GM12865 (cell line): ENCODE data around the gene LANCL1.
"Not testable (repeated sequence)": the region's sequence is repeated elsewhere in the genome, so short reads cannot be mapped to it uniquely, and the experiment has no call there.

Experiments used
- DNase-seq: peaks from one replicate; pipeline ENCODE4 v3.0.0; 2010; ENCODE audit warnings: low read depth
- H3K4me3 ChIP-seq: 2 replicates; pipeline ENCODE4 v1.5.1; 2011; ENCODE audit warnings: mild to moderate bottlenecking, low read depth, low read length, control low read depth
- TF ChIP-seq, protein P1 (sequence below): IDR thresholded peaks from 2 replicates; pipeline ENCODE4 v1.5.1; 2011; ENCODE audit warnings: low read length, control low read depth, low read depth, inconsistent platforms; ENCODE audit not compliant: insufficient read depth; ENCODE audit errors: missing control alignments

Gene LANCL1

DNA sequence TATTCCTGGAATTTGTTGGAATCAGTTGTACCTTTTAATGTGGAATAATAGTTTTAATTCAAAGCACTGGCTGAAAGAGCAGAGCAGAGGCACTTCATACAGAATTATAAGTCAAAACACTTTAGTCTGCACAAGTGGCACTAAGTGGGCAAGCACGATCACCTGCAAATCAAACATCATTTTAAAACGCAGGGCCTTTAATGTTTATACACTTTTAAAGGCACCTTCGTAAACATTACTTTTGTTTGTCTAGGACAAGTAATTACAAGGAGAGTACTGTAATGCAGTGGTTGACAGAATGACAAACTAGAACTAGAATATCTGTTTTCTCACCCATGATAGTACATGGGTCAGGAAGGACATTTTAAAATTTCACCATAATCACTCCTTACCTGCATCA, 36.4 kb downstream of the LANCL1 start:
- H3K4me3 ChIP-seq: no peak overlapping the region
- no peak for DNase-seq
- TF ChIP-seq, protein P1, sequence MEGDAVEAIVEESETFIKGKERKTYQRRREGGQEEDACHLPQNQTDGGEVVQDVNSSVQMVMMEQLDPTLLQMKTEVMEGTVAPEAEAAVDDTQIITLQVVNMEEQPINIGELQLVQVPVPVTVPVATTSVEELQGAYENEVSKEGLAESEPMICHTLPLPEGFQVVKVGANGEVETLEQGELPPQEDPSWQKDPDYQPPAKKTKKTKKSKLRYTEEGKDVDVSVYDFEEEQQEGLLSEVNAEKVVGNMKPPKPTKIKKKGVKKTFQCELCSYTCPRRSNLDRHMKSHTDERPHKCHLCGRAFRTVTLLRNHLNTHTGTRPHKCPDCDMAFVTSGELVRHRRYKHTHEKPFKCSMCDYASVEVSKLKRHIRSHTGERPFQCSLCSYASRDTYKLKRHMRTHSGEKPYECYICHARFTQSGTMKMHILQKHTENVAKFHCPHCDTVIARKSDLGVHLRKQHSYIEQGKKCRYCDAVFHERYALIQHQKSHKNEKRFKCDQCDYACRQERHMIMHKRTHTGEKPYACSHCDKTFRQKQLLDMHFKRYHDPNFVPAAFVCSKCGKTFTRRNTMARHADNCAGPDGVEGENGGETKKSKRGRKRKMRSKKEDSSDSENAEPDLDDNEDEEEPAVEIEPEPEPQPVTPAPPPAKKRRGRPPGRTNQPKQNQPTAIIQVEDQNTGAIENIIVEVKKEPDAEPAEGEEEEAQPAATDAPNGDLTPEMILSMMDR: no peak

DNA sequence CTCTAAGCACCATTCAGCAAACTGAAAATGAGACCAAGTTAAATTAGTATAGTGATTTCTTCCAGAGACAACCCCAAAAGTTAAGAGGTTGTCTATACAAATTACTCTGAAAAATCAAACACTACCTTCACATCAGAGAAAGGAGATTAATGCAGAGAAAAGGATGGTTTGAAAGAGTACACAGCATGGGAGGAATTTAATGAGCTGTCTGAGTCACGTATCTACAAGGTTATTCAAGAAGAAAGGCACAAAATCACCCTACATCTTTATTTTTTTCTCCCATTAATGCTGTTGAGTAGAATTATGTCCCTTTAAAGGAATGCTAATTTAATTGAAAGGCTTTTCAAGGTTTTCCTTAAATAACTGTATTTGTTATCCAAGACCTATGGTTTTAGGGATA, 41.1 kb downstream of the LANCL1 start:
- TF ChIP-seq, protein P1: no peak
- H3K4me3 ChIP-seq: no peak overlapping the region
- no peak for DNase-seq

DNA sequence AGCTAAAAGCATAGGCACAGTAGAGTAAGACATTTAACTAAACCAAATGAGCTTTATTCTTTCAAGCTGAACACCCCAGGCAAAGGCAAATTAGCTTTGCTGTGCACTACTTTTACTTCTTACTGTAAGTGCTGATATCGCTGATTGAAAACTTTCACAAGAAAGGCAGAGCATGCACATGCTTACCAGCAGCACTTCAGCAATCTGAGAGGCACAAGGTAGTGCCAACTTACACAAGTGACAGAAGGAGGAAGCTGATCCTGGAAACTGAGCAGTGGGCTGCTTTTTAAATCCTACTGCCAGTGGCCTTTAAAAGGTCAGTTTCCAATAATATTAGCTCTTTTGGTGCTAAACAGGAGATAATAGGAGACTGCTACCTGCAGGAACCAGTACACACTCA, 43.9 kb downstream of the LANCL1 start:
- DNase-seq: no peak
- TF ChIP-seq, protein P1: no peak
- no peak overlapping the region for H3K4me3 ChIP-seq

DNA sequence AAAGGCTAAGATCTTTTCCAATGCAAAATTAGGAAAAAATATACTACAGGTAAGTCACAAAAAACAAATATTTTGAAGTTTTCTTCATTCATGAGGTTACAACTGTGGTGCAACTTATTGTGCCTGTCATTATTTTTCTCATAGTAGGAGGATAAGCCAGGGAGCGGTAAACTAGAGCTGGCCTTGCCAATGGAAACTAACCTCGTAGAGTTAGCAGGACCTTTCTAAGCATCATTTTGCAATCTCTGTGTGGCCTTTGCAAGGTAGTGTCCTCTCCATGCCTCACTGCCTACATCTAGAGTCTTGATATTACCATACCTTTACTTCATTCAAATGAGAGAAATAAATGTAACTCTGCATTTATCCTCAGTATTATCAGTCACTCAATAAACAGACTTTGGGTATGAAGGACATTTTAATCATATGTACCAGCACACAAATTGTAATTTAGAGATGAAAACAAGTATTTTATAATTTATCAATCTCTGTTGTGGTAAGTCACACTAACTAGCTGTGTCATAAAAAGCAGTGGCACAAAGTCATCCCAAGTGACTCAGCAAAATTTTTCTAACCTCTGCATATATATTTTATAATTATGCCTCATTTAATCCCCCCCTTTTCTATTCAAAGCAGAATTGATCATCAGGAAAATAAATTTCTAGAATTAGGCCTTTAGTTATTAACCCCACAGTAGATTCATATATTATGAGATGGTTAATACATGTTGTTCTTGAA, 47.0 kb downstream of the LANCL1 start:
- DNase-seq: no peak
- H3K4me3 ChIP-seq: no peak overlapping the region
- TF ChIP-seq, protein P1: no peak

DNA sequence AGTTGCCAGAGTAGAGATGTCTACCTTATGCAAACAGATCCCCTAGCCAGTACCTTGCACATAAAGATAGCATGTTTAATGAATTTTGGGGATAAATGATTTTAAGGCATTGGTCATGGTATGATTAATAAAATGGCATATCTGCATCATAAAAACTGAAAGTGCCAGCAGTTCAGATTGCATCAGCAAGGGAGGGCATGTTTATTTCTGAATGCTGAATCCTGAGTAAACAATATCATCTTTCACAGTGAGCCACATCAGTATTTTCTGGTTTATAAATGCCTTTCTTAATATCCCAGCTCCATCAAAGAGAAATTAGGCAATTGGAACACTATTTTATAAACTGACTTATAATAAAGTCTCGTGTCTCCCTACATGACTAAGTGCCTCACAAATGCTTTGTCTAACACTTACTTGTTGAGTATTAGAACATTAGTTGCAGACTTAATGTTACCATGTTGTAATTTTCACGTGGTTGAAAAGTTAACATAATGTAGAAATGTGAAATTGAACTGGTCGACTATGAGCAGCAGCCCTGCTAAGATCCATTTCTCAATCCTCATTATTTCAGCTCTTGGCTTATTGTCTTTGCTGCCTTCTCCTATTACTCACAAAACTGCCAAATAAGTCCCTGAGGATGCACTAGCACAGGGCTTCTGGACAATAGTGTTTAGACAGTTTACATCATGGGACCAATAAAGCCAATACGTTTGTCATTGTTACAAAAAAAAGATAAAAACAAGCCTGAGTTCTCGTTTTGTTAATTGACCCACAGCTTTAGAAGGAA, 48.0 kb downstream of the LANCL1 start:
- DNase-seq: no peak
- TF ChIP-seq, protein P1: no peak
- H3K4me3 ChIP-seq: no peak overlapping the region

DNA sequence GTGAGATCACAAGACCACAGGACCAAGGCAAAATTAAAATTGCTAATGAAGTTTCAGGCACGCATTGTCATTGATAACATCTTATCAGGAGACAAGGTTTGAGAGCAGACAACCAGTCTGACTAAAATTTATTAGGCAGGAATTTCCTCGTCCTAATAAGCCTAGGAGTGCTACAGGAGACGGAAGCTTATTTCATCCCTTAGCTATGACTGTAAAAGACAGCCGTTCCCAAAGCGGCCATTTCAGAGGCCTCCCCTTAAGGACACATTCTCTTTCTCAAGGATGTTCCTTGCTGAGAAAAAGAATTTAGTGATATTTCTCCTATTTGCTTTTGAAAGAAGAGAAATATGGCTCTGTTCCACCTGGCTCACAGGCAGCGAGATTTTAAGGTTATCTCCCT, 49.2 kb downstream of the LANCL1 start:
- not testable (repeated sequence) for DNase-seq, H3K4me3 ChIP-seq

DNA sequence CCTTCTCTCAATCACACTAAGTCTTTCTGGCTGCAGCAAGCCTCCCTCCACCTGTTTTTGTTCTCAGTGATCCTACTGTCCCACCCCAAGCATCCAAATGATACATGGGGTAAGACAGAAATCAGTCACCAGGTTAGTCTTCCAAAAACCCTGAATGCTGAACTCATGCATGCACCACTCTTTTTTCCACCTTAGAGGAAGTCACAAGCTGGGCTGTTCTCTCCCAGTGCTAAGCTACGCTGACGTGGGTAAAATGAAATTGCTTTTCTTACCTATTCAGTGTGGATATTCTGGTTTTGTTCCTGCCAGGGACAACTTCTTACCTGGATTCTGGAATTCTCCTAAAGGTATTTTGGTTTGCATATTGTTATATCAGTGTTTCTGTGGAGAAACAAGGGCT, 54.2 kb downstream of the LANCL1 start:
- no peak overlapping the region for H3K4me3 ChIP-seq
- TF ChIP-seq, protein P1: no peak
- no peak for DNase-seq
